GM19099 (cell line): ENCODE measurements around the gene NUP93.

Experiments used
- POLR2A ChIP-seq: IDR thresholded peaks from 3 replicates; pipeline ENCODE4 v1.6.1; 2011; ENCODE audit warnings: low read depth; ENCODE audit not compliant: insufficient read length; ENCODE audit errors: extremely low read depth

NUP93 gene

GRCh38 chr16:56869513-56870275 is 139.8 kb downstream of the NUP93 start:
- TF ChIP-seq POLR2A: no peak

- TF ChIP-seq POLR2A: no peak
These were observed 140.5 kb downstream of the NUP93 start for GRCh38 chr16:56870276-56870888.

- TF ChIP-seq POLR2A: no peak
These were observed 141.3 kb downstream of the NUP93 start for GRCh38 chr16:56871172-56871593.

- no peak for TF ChIP-seq POLR2A
These were observed 143.0 kb downstream of the NUP93 start for GRCh38 chr16:56872863-56873391.

GRCh38 chr16:56874800-56875199 is 144.9 kb downstream of the NUP93 start:
- TF ChIP-seq POLR2A: no peak

GRCh38 chr16:56876048-56876447 is 146.1 kb downstream of the NUP93 start:
- no peak for TF ChIP-seq POLR2A

- no peak for TF ChIP-seq POLR2A
These were observed 147.7 kb downstream of the NUP93 start for GRCh38 chr16:56877486-56878182.

GRCh38 chr16:56878282-56878854 is 148.4 kb downstream of the NUP93 start:
- TF ChIP-seq POLR2A: no peak

- TF ChIP-seq POLR2A: no peak
These were observed 149.3 kb downstream of the NUP93 start for GRCh38 chr16:56879276-56879675.

GRCh38 chr16:56880176-56880575 is 150.2 kb downstream of the NUP93 start:
- TF ChIP-seq POLR2A: no peak

- TF ChIP-seq POLR2A: no peak
These were observed 150.8 kb downstream of the NUP93 start for GRCh38 chr16:56880685-56881084.

- TF ChIP-seq POLR2A: no peak
These were observed 152.3 kb downstream of the NUP93 start for GRCh38 chr16:56882077-56882800.

GRCh38 chr16:56883586-56883985 is 153.7 kb downstream of the NUP93 start:
- TF ChIP-seq POLR2A: no peak

- TF ChIP-seq POLR2A: no peak
These were observed 154.2 kb downstream of the NUP93 start for GRCh38 chr16:56884026-56884582.

GRCh38 chr16:56885446-56886162 is 155.7 kb downstream of the NUP93 start:
- no peak for TF ChIP-seq POLR2A
